ENCODE data around the gene RAB3B. TPM values are rescaled to one million over a fixed set of nuclear protein-coding genes. Genes with fewer than 3 reads are reported as not detected.

RAB3B gene
- total and polyA plus RNA-seq, 4 experiments from 2014 or later, result 0.06 TPM; not detected in 2

- Histone ChIP-seq H3K9me3 (ENCODE audit: control insufficient read depth in 1 of 2, low read length in 2 of 2) (no peaks in the 10 kb centered on the region), H3K4me1 (ENCODE audit: insufficient read depth, low read length) (no peaks in the 10 kb centered on the region), H3K36me3 (ENCODE audit: insufficient read depth, low read length) (no peaks in the 10 kb centered on the region), H3K27ac (ENCODE audit: low read depth, low read length) (no peak overlapping the region), H3K4me3 (ENCODE audit: low read length in 2 of 2) (no peak overlapping the region), H3K27me3 (ENCODE audit: insufficient read depth, low read length) (no peaks in the 10 kb centered on the region)
- H3K27me3 Mint-ChIP-seq, result peaks cover 5 to 8% of the 10 kb centered on the region in 2 donors
- CTCF ChIA-PET (ENCODE audit: partially characterized antibody), result no interaction called here
- intact Hi-C loops (cut with micrococcal nuclease), result no loop called here
- POLR2A ChIA-PET (ENCODE audit: partially characterized antibody), result no interaction called here
- no peaks in the 10 kb centered on the region for H3K9me3 Mint-ChIP-seq
- no peak overlapping the region for H3K4me3 Mint-ChIP-seq
- DNase-seq, result no peak
- no peak overlapping the region for H3K27ac Mint-ChIP-seq
- no peaks in the 10 kb centered on the region for H3K36me3 Mint-ChIP-seq
- H3K4me1 Mint-ChIP-seq, result no peaks in the 10 kb centered on the region
Measured at GRCh38 chr1:51955797-51956527, 34.5 kb downstream of the RAB3B start.

GRCh38 chr1:51954783-51955182, 35.7 kb downstream of the RAB3B start:
- peaks cover 4 to 5% of the 10 kb centered on the region in 2 donors for H3K27me3 Mint-ChIP-seq
- H3K9me3 Mint-ChIP-seq, result peaks cover 0 to 7% (median 4%) of the 10 kb centered on the region in 8 donors
- Histone ChIP-seq H3K4me1 (ENCODE audit: insufficient read depth, low read length) (no peaks in the 10 kb centered on the region), H3K9me3 (ENCODE audit: control insufficient read depth in 1 of 2, low read length in 2 of 2) (no peaks in the 10 kb centered on the region), H3K36me3 (ENCODE audit: insufficient read depth, low read length) (no peaks in the 10 kb centered on the region), H3K4me3 (ENCODE audit: low read length in 2 of 2) (no peak overlapping the region), H3K27ac (ENCODE audit: low read depth, low read length) (no peak overlapping the region), H3K27me3 (ENCODE audit: insufficient read depth, low read length) (no peaks in the 10 kb centered on the region)
- no peak overlapping the region for H3K4me3 Mint-ChIP-seq
- CTCF ChIA-PET (ENCODE audit: partially characterized antibody), result no interaction called here
- H3K4me1 Mint-ChIP-seq, result no peaks in the 10 kb centered on the region
- intact Hi-C loops (cut with micrococcal nuclease), result no loop called here
- H3K27ac Mint-ChIP-seq, result no peak overlapping the region
- no peak for DNase-seq
- POLR2A ChIA-PET (ENCODE audit: partially characterized antibody), result no interaction called here
- H3K36me3 Mint-ChIP-seq, result no peaks in the 10 kb centered on the region

GRCh38 chr1:51953079-51953478, 37.4 kb downstream of the RAB3B start:
- H3K4me3 Mint-ChIP-seq, result no peak overlapping the region
- no peak for DNase-seq
- ChIA-PET CTCF (ENCODE audit: partially characterized antibody) (no interaction called here), POLR2A (ENCODE audit: partially characterized antibody) (no interaction called here)
- Histone ChIP-seq H3K9me3 (ENCODE audit: control insufficient read depth in 1 of 2, low read length in 2 of 2) (no peaks in the 10 kb centered on the region), H3K27me3 (ENCODE audit: insufficient read depth, low read length) (no peaks in the 10 kb centered on the region), H3K4me3 (ENCODE audit: low read length in 2 of 2) (no peak overlapping the region), H3K27ac (ENCODE audit: low read depth, low read length) (no peak overlapping the region), H3K4me1 (ENCODE audit: insufficient read depth, low read length) (no peaks in the 10 kb centered on the region), H3K36me3 (ENCODE audit: insufficient read depth, low read length) (no peaks in the 10 kb centered on the region)
- H3K4me1 Mint-ChIP-seq, result no peaks in the 10 kb centered on the region
- H3K9me3 Mint-ChIP-seq, result peaks cover 0 to 7% (median 4%) of the 10 kb centered on the region in 8 donors
- H3K27me3 Mint-ChIP-seq, result peaks cover 4% of the 10 kb centered on the region in 2 donors
- intact Hi-C loops (cut with micrococcal nuclease), result no loop called here
- H3K27ac Mint-ChIP-seq, result no peak overlapping the region
- no peaks in the 10 kb centered on the region for H3K36me3 Mint-ChIP-seq

GRCh38 chr1:51952638-51953037, 37.9 kb downstream of the RAB3B start:
- no peak for DNase-seq
- Mint-ChIP-seq H3K4me3 (no peak overlapping the region), H3K4me1 (no peaks in the 10 kb centered on the region), H3K27ac (peak overlapping the region in 1 of 7 donors; percentile 27), H3K27me3 (peaks cover 4% of the 10 kb centered on the region in 2 donors), H3K36me3 (no peaks in the 10 kb centered on the region), H3K9me3 (peaks cover 0 to 7% (median 4%) of the 10 kb centered on the region in 8 donors)
- POLR2A ChIA-PET (ENCODE audit: partially characterized antibody), result no interaction called here
- Histone ChIP-seq H3K4me3 (ENCODE audit: low read length in 2 of 2) (no peak overlapping the region), H3K27me3 (ENCODE audit: insufficient read depth, low read length) (no peaks in the 10 kb centered on the region), H3K4me1 (ENCODE audit: insufficient read depth, low read length) (no peaks in the 10 kb centered on the region), H3K36me3 (ENCODE audit: insufficient read depth, low read length) (no peaks in the 10 kb centered on the region), H3K27ac (ENCODE audit: low read depth, low read length) (no peak overlapping the region), H3K9me3 (ENCODE audit: control insufficient read depth in 1 of 2, low read length in 2 of 2) (no peaks in the 10 kb centered on the region)
- intact Hi-C loops (cut with micrococcal nuclease), result no loop called here
- CTCF ChIA-PET (ENCODE audit: partially characterized antibody), result no interaction called here

- no peak for DNase-seq
- Mint-ChIP-seq H3K36me3 (no peaks in the 10 kb centered on the region), H3K27ac (no peak overlapping the region), H3K9me3 (peaks cover 0 to 7% (median 4%) of the 10 kb centered on the region in 8 donors), H3K27me3 (peaks cover 4% of the 10 kb centered on the region in 2 donors), H3K4me3 (no peak overlapping the region), H3K4me1 (no peaks in the 10 kb centered on the region)
- no peaks in the 10 kb centered on the region for H3K36me3 ChIP-seq (ENCODE audit: insufficient read depth, low read length)
- ChIA-PET POLR2A (ENCODE audit: partially characterized antibody) (no interaction called here), CTCF (ENCODE audit: partially characterized antibody) (no interaction called here)
- no peaks in the 10 kb centered on the region for H3K27me3 ChIP-seq (ENCODE audit: insufficient read depth, low read length)
- intact Hi-C loops (cut with micrococcal nuclease), result no loop called here
- no peaks in the 10 kb centered on the region for H3K4me1 ChIP-seq (ENCODE audit: insufficient read depth, low read length)
- no peak overlapping the region for H3K27ac ChIP-seq (ENCODE audit: low read depth, low read length)
- no peaks in the 10 kb centered on the region for H3K9me3 ChIP-seq (ENCODE audit: control insufficient read depth in 1 of 2, low read length in 2 of 2)
- no peak overlapping the region for H3K4me3 ChIP-seq (ENCODE audit: low read length in 2 of 2)
Measured at GRCh38 chr1:51950701-51951100, 39.8 kb downstream of the RAB3B start.

GRCh38 chr1:51949014-51949702, 41.3 kb downstream of the RAB3B start:
- Mint-ChIP-seq H3K9me3 (peaks cover 0 to 7% (median 4%) of the 10 kb centered on the region in 8 donors), H3K4me1 (no peaks in the 10 kb centered on the region), H3K4me3 (no peak overlapping the region), H3K27ac (no peak overlapping the region), H3K27me3 (peaks cover 4% of the 10 kb centered on the region in 2 donors), H3K36me3 (no peaks in the 10 kb centered on the region)
- ChIA-PET CTCF (ENCODE audit: partially characterized antibody) (no interaction called here), POLR2A (ENCODE audit: partially characterized antibody) (no interaction called here)
- H3K4me3 ChIP-seq (ENCODE audit: low read length in 2 of 2), result no peak overlapping the region
- H3K4me1 ChIP-seq (ENCODE audit: insufficient read depth, low read length), result no peaks in the 10 kb centered on the region
- no peaks in the 10 kb centered on the region for H3K27me3 ChIP-seq (ENCODE audit: insufficient read depth, low read length)
- no peak overlapping the region for H3K27ac ChIP-seq (ENCODE audit: low read depth, low read length)
- H3K36me3 ChIP-seq (ENCODE audit: insufficient read depth, low read length), result no peaks in the 10 kb centered on the region
- intact Hi-C loops (cut with micrococcal nuclease), result no loop called here
- H3K9me3 ChIP-seq (ENCODE audit: control insufficient read depth in 1 of 2, low read length in 2 of 2), result no peaks in the 10 kb centered on the region
- no peak for DNase-seq

GRCh38 chr1:51948491-51948915, 42.0 kb downstream of the RAB3B start:
- Mint-ChIP-seq H3K4me3 (no peak overlapping the region), H3K27ac (peak overlapping the region in 1 of 7 donors; percentile 5), H3K27me3 (peaks cover 4% of the 10 kb centered on the region in 2 donors), H3K4me1 (no peaks in the 10 kb centered on the region), H3K9me3 (peaks cover 0 to 7% (median 4%) of the 10 kb centered on the region in 8 donors), H3K36me3 (no peaks in the 10 kb centered on the region)
- no peaks in the 10 kb centered on the region for H3K4me1 ChIP-seq (ENCODE audit: insufficient read depth, low read length)
- intact Hi-C loops (cut with micrococcal nuclease), result no loop called here
- no peaks in the 10 kb centered on the region for H3K9me3 ChIP-seq (ENCODE audit: control insufficient read depth in 1 of 2, low read length in 2 of 2)
- H3K36me3 ChIP-seq (ENCODE audit: insufficient read depth, low read length), result no peaks in the 10 kb centered on the region
- no peak for DNase-seq
- CTCF ChIA-PET (ENCODE audit: partially characterized antibody), result no interaction called here
- no peak overlapping the region for H3K4me3 ChIP-seq (ENCODE audit: low read length in 2 of 2)
- POLR2A ChIA-PET (ENCODE audit: partially characterized antibody), result no interaction called here
- H3K27me3 ChIP-seq (ENCODE audit: insufficient read depth, low read length), result no peaks in the 10 kb centered on the region
- no peak overlapping the region for H3K27ac ChIP-seq (ENCODE audit: low read depth, low read length)
